Stomach (tissue), 4 donors: Measurements from ENCODE around the gene FOXD2.

Source experiments
- EP300 ChIP-seq: sonication (generic); formaldehyde crosslinking; IDR thresholded peaks from one replicate; pipeline ENCODE4 v1.6.1; 2017; ENCODE audit warnings: antibody characterized with exemption
- POLR2A ChIP-seq, 4 donors: fragments of 450-650 bp; IDR thresholded peaks; one replicate each; pipeline ENCODE4 v1.6.1; 2016; ENCODE audit warnings: antibody characterized with exemption in 4 of 4, control low read depth in 2 of 4, mild to moderate bottlenecking in 1 of 4, moderate library complexity in 1 of 4
- TF ChIP-seq, protein P1 (sequence below), 7 experiments: fragments of 450-650 bp in 4 of 7; fragments of 200-600 bp in 3 of 7; sonication (generic) in 3 of 7; IDR thresholded peaks; one replicate each; pipeline ENCODE4 v1.5.1; 2016 to 2019; ENCODE audit warnings: antibody characterized with exemption in 7 of 7, control low read depth in 2 of 7, mild to moderate bottlenecking in 1 of 7

DNA sequence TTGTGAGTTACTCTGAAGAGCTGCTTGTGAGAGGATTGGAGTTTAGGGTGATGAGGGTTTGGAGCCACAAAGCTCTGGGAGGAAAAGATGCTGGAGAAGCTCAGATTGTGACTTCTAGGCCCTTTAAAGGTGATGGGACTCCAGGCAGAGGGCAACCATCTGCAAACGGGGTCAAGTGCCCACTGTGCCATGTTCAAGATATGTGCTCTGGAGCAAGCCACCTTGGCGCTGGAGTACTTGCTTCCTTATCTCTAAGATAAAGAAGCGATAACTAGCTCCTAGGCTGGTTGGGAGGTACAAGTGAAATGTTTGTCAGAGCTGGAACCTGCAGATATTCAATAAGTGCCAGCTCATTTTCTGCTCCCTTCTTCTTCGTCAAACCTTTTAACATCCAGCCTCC is 36.1 kb upstream of the FOXD2 start:
- TF ChIP-seq POLR2A (IDR thresholded peaks at IDR 0.05): no peak
- TF ChIP-seq, protein P1, sequence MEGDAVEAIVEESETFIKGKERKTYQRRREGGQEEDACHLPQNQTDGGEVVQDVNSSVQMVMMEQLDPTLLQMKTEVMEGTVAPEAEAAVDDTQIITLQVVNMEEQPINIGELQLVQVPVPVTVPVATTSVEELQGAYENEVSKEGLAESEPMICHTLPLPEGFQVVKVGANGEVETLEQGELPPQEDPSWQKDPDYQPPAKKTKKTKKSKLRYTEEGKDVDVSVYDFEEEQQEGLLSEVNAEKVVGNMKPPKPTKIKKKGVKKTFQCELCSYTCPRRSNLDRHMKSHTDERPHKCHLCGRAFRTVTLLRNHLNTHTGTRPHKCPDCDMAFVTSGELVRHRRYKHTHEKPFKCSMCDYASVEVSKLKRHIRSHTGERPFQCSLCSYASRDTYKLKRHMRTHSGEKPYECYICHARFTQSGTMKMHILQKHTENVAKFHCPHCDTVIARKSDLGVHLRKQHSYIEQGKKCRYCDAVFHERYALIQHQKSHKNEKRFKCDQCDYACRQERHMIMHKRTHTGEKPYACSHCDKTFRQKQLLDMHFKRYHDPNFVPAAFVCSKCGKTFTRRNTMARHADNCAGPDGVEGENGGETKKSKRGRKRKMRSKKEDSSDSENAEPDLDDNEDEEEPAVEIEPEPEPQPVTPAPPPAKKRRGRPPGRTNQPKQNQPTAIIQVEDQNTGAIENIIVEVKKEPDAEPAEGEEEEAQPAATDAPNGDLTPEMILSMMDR (IDR thresholded peaks at IDR 0.05): no peak
- TF ChIP-seq EP300: no peak
